Prostate gland (tissue), 2 donors: Measurements from ENCODE around the gene CANT1. TPM values are rescaled to one million over a fixed set of nuclear protein-coding genes. Genes with fewer than 3 reads are reported as not detected.

Experiments used
- DNase-seq: peaks from one replicate; pipeline ENCODE4 v3.0.0-alpha.2; 2019; ENCODE audit warnings: low spot score
- H3K27ac ChIP-seq, 2 donors: fragments of 200-600 bp; sonication (generic); 2 replicates each; pipeline ENCODE4 v1.5.1; 2017 to 2019
- H3K27me3 ChIP-seq: fragments of 200-600 bp; sonication (generic); replicated peaks from 2 replicates; pipeline ENCODE4 v1.5.1; 2019; ENCODE audit not compliant: insufficient read depth
- H3K36me3 ChIP-seq, 2 donors: fragments of 200-600 bp; sonication (generic); 1 replicate in 1 of 2; 2 replicates in 1 of 2; pipeline versions ENCODE4 v1.5.1 to v1.8.1; 2017 to 2019
- H3K4me1 ChIP-seq: fragments of 200-600 bp; sonication (generic); replicated peaks from 2 replicates; pipeline ENCODE4 v1.5.1; 2019
- H3K4me3 ChIP-seq, 2 donors: fragments of 200-600 bp; sonication (generic); 2 replicates each; pipeline ENCODE4 v1.5.1; 2017 to 2019
- H3K9me3 ChIP-seq: fragments of 200-600 bp; sonication (generic); 2 replicates; pipeline ENCODE4 v1.5.1; 2017
- POLR2A ChIP-seq: fragments of 450-650 bp; IDR thresholded peaks from one replicate; pipeline ENCODE4 v1.6.1; 2016; ENCODE audit warnings: antibody characterized with exemption, mild to moderate bottlenecking
- POLR2AphosphoS5 ChIP-seq: sonication (generic); formaldehyde crosslinking; IDR thresholded peaks from one replicate; pipeline ENCODE4 v1.6.1; 2017; ENCODE audit warnings: antibody characterized with exemption
- WGBS: methylation state at CpG from one replicate; pipeline ENCODE4 v1.1.5; 2018; 5-methylcytosine and 5-hydroxymethylcytosine counted together
- intact Hi-C: fragments of 100-400 bp; cut with DNase I; formaldehyde crosslinking; loops from one replicate; pipeline ENCODE4 v1.14.2; 2022
- total RNA-seq, 2 donors: library from RNA; depleted of rRNA; stranded (reverse); fragments of >200 nt; gene quantifications; one replicate each; pipeline ENCODE4 v1.1.0, GENCODE V29; 2016
- TF ChIP-seq, protein P1 (sequence below), 4 experiments: fragments of 200-600 bp in 2 of 4; fragments of 450-650 bp in 2 of 4; sonication (generic) in 2 of 4; IDR thresholded peaks; 1 replicate in 3 of 4; 2 replicates in 1 of 4; pipeline ENCODE4 v1.5.1; 2016 to 2019; ENCODE audit warnings: antibody characterized with exemption in 4 of 4, mild to moderate bottlenecking in 2 of 4, moderate library complexity in 2 of 4

CANT1 gene
- total RNA-seq, 2 donors from 2014 or later: 89.7 to 201 TPM

DNA sequence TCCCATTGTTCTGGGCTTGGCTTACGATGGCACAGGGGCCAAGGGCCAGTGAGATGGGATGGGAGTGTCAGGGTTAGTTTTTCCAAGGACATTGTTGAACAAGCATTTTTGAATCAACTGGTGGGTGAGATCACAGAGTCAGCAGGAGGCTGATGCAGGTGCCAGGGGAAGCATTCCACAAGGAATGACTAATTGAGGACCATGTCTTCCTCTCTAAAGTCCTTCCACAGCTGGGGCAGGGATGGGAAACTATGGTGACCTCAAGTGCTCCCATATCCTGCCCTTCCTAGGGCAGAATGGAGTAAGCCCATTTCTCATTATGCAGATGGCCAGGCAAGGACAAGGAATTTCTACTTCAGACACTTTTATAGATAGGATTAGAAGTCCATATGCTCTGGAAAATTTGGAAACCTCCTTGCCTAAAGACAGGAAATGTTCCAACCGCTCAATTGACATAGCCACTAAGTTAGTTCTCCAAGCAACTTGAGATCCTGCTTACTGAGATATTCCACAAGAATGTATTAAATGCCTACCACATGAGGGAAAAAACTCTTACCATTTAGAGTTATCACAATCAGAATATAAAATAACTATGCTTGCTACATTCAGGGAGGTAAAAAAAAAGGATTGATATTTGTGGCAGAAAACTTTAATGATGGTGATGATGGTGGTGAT, 43.8 kb upstream of the CANT1 start:
- TF ChIP-seq POLR2A: no peak
- no peak for TF ChIP-seq POLR2AphosphoS5
- 94% methylated on average over 2 of the region's 2 CpGs for WGBS

DNA sequence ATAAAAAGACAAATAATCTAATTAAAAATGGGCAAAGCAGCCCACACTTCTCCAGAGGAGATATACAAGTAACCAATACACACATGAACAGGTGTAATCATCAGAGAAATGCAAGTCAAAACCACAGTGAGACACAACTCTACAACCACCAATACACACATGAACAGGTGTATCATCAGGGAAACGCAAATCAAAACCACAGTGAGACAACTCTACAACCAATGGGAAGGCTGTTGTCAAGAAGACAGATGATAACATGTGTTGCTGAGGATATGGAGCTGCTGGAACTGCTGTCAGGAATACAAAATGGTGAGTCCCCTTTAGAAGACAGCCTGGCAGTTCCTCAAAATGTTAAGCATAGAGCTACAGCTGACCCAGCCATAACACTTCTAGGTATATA, 42.6 kb upstream of the CANT1 start:
- H3K4me1 ChIP-seq: no peaks in the 10 kb centered on the region
- DNase-seq: no peak
- H3K4me3 ChIP-seq: no peak overlapping the region
- intact Hi-C loops: no loop called here
- 84% methylated on average over 1 of the region's 1 CpG for WGBS
- H3K27me3 ChIP-seq: no peaks in the 10 kb centered on the region
- no peak overlapping the region for H3K27ac ChIP-seq
- H3K9me3 ChIP-seq: no peaks in the 10 kb centered on the region
- no peaks in the 10 kb centered on the region for H3K36me3 ChIP-seq
- TF ChIP-seq POLR2A (no peak), POLR2AphosphoS5 (no peak)

More for the DNA sequence above, 43.8 kb upstream of the CANT1 start:
- no peak overlapping the region for H3K4me3 ChIP-seq
- intact Hi-C loops: no loop called here
- H3K4me1 ChIP-seq: no peaks in the 10 kb centered on the region
- no peak for DNase-seq
- H3K27ac ChIP-seq: no peak overlapping the region
- no peaks in the 10 kb centered on the region for H3K36me3 ChIP-seq
- no peaks in the 10 kb centered on the region for H3K9me3 ChIP-seq
- H3K27me3 ChIP-seq: no peaks in the 10 kb centered on the region

- H3K36me3 ChIP-seq: no peaks in the 10 kb centered on the region
- intact Hi-C loops: no loop called here
- H3K27ac ChIP-seq: no peak overlapping the region
- H3K4me1 ChIP-seq: no peaks in the 10 kb centered on the region
- H3K9me3 ChIP-seq: no peaks in the 10 kb centered on the region
- TF ChIP-seq, protein P1, sequence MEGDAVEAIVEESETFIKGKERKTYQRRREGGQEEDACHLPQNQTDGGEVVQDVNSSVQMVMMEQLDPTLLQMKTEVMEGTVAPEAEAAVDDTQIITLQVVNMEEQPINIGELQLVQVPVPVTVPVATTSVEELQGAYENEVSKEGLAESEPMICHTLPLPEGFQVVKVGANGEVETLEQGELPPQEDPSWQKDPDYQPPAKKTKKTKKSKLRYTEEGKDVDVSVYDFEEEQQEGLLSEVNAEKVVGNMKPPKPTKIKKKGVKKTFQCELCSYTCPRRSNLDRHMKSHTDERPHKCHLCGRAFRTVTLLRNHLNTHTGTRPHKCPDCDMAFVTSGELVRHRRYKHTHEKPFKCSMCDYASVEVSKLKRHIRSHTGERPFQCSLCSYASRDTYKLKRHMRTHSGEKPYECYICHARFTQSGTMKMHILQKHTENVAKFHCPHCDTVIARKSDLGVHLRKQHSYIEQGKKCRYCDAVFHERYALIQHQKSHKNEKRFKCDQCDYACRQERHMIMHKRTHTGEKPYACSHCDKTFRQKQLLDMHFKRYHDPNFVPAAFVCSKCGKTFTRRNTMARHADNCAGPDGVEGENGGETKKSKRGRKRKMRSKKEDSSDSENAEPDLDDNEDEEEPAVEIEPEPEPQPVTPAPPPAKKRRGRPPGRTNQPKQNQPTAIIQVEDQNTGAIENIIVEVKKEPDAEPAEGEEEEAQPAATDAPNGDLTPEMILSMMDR (IDR thresholded peaks at IDR 0.05): no peak
- TF ChIP-seq POLR2A (no peak), POLR2AphosphoS5 (no peak)
- DNase-seq: no peak
- WGBS: 90% methylated on average over 6 of the region's 6 CpGs
- no peak overlapping the region for H3K4me3 ChIP-seq
- no peaks in the 10 kb centered on the region for H3K27me3 ChIP-seq
These were observed 41.7 kb upstream of the CANT1 start for GRCh38 chr17:79051306-79051705.

GRCh38 chr17:79050551-79050950, 41.0 kb upstream of the CANT1 start:
- intact Hi-C loops: no loop called here
- Histone ChIP-seq H3K27ac (no peak overlapping the region), H3K27me3 (no peaks in the 10 kb centered on the region), H3K36me3 (no peaks in the 10 kb centered on the region), H3K4me1 (no peaks in the 10 kb centered on the region), H3K4me3 (no peak overlapping the region), H3K9me3 (no peaks in the 10 kb centered on the region)
- no peak for TF ChIP-seq POLR2AphosphoS5
- TF ChIP-seq, protein P1 (IDR thresholded peaks at IDR 0.05): no peak
- TF ChIP-seq POLR2A: no peak
- WGBS: 89% methylated on average over 6 of the region's 6 CpGs
- no peak for DNase-seq

GRCh38 chr17:79049821-79050220, 40.3 kb upstream of the CANT1 start:
- no peaks in the 10 kb centered on the region for H3K9me3 ChIP-seq
- 92% methylated on average over 11 of the region's 11 CpGs for WGBS
- H3K27ac ChIP-seq: no peak overlapping the region
- intact Hi-C loops: loop anchor here (5.0 kb wide), 1 partner anchor 342 kb away; no protein-coding TSS in a partner anchor
- no peaks in the 10 kb centered on the region for H3K4me1 ChIP-seq
- H3K36me3 ChIP-seq: no peaks in the 10 kb centered on the region
- H3K4me3 ChIP-seq: no peak overlapping the region
- DNase-seq: no peak
- H3K27me3 ChIP-seq: no peaks in the 10 kb centered on the region
- TF ChIP-seq POLR2A (no peak), POLR2AphosphoS5 (no peak)
- TF ChIP-seq, protein P1 (IDR thresholded peaks at IDR 0.05): no peak
